IPS-20b (cell line): ENCODE measurements around the gene MYBBP1A.
A peak's percentile ranks its signal among the peaks of the same experiment; 100 is the strongest.
"Not testable (repeated sequence)": the region's sequence is repeated elsewhere in the genome, so short reads cannot be mapped to it uniquely, and the experiment has no call there.

Experiments used
- H3K27ac ChIP-seq: one replicate; pipeline ENCODE4 v1.5.1; 2013; ENCODE audit warnings: low read length
- H3K27me3 ChIP-seq: 2 replicates; pipeline ENCODE4 v1.6.1; 2013; ENCODE audit warnings: mild to moderate bottlenecking, low read length, inconsistent platforms; ENCODE audit not compliant: insufficient read depth
- H3K36me3 ChIP-seq: 2 replicates; pipeline ENCODE4 v1.6.1; 2013; ENCODE audit warnings: low read depth, mild to moderate bottlenecking, inconsistent platforms, low read length, moderate library complexity; ENCODE audit not compliant: insufficient read depth
- H3K4me1 ChIP-seq: 2 replicates; pipeline ENCODE4 v1.6.1; 2013; ENCODE audit warnings: mild to moderate bottlenecking, control low read depth, inconsistent platforms, low read length, moderate library complexity; ENCODE audit not compliant: insufficient read depth
- H3K4me3 ChIP-seq: 2 replicates; pipeline ENCODE4 v1.5.1; 2013; ENCODE audit warnings: mild to moderate bottlenecking, low read length, inconsistent platforms
- H3K9ac ChIP-seq: 2 replicates; pipeline ENCODE4 v1.6.1; 2013; ENCODE audit warnings: low read depth, mild to moderate bottlenecking, inconsistent platforms, low read length, moderate library complexity
- H3K9me3 ChIP-seq: 2 replicates; pipeline ENCODE4 v1.6.1; 2013; ENCODE audit warnings: mild to moderate bottlenecking, low read depth, low read length, inconsistent platforms; ENCODE audit not compliant: insufficient read depth

Gene MYBBP1A

GRCh38 chr17:4596636-4597380 lies 41.6 kb upstream of the MYBBP1A start:
- Histone ChIP-seq H3K9ac (no peak overlapping the region), H3K4me3 (no peak overlapping the region), H3K36me3 (no peaks in the 10 kb centered on the region), H3K9me3 (no peaks in the 10 kb centered on the region), H3K27me3 (no peaks in the 10 kb centered on the region), H3K4me1 (peaks cover 15% of the 10 kb centered on the region; the same call in 1 of the 2 replicates), H3K27ac (no peak overlapping the region)

GRCh38 chr17:4595685-4596342 lies 40.6 kb upstream of the MYBBP1A start:
- H3K36me3 ChIP-seq, H3K9ac ChIP-seq, H3K4me3 ChIP-seq, H3K9me3 ChIP-seq, H3K27me3 ChIP-seq, H3K27ac ChIP-seq: not testable (repeated sequence)
- peaks cover 14% of the 10 kb centered on the region; the same call in 1 of the 2 replicates for H3K4me1 ChIP-seq

GRCh38 chr17:4594931-4595684 lies 39.9 kb upstream of the MYBBP1A start:
- no peaks in the 10 kb centered on the region for H3K9me3 ChIP-seq
- no peaks in the 10 kb centered on the region for H3K36me3 ChIP-seq
- peak overlapping the region; percentile 37; the same call in 1 of the 2 replicates for H3K9ac ChIP-seq
- no peak overlapping the region for H3K27ac ChIP-seq
- H3K27me3 ChIP-seq = no peaks in the 10 kb centered on the region
- no peak overlapping the region for H3K4me3 ChIP-seq
- peaks cover 8% of the 10 kb centered on the region; the same call in 1 of the 2 replicates for H3K4me1 ChIP-seq

GRCh38 chr17:4594406-4594805 lies 39.2 kb upstream of the MYBBP1A start:
- H3K4me3 ChIP-seq = no peak overlapping the region
- H3K27ac ChIP-seq = no peak overlapping the region
- H3K4me1 ChIP-seq = peaks cover 3% of the 10 kb centered on the region; the same call in 1 of the 2 replicates
- H3K9ac ChIP-seq = no peak overlapping the region
- no peaks in the 10 kb centered on the region for H3K27me3 ChIP-seq
- H3K36me3 ChIP-seq = no peaks in the 10 kb centered on the region
- H3K9me3 ChIP-seq = no peaks in the 10 kb centered on the region

GRCh38 chr17:4593021-4593421 lies 37.8 kb upstream of the MYBBP1A start:
- H3K9ac ChIP-seq = no peak overlapping the region
- H3K9me3 ChIP-seq = no peaks in the 10 kb centered on the region
- no peaks in the 10 kb centered on the region for H3K27me3 ChIP-seq
- H3K36me3 ChIP-seq = no peaks in the 10 kb centered on the region
- no peak overlapping the region for H3K4me3 ChIP-seq
- no peaks in the 10 kb centered on the region for H3K4me1 ChIP-seq
- no peak overlapping the region for H3K27ac ChIP-seq

GRCh38 chr17:4592240-4593005 lies 37.2 kb upstream of the MYBBP1A start:
- Histone ChIP-seq H3K4me3 (no peak overlapping the region), H3K36me3 (no peaks in the 10 kb centered on the region), H3K9me3 (no peaks in the 10 kb centered on the region), H3K27me3 (peaks cover 3% of the 10 kb centered on the region; the same call in 1 of the 2 replicates), H3K9ac (no peak overlapping the region), H3K4me1 (no peaks in the 10 kb centered on the region), H3K27ac (no peak overlapping the region)

- H3K36me3 ChIP-seq = no peaks in the 10 kb centered on the region
- no peak overlapping the region for H3K4me3 ChIP-seq
- no peak overlapping the region for H3K27ac ChIP-seq
- peaks cover 12% of the 10 kb centered on the region for H3K27me3 ChIP-seq
- no peak overlapping the region for H3K9ac ChIP-seq
- H3K9me3 ChIP-seq = no peaks in the 10 kb centered on the region
- no peaks in the 10 kb centered on the region for H3K4me1 ChIP-seq
Measured at GRCh38 chr17:4591529-4591928, 36.3 kb upstream of the MYBBP1A start.

GRCh38 chr17:4590981-4591453 lies 35.8 kb upstream of the MYBBP1A start:
- H3K4me1 ChIP-seq = no peaks in the 10 kb centered on the region
- peaks cover 17% of the 10 kb centered on the region for H3K27me3 ChIP-seq
- H3K9ac ChIP-seq = no peak overlapping the region
- H3K4me3 ChIP-seq = no peak overlapping the region
- H3K27ac ChIP-seq = no peak overlapping the region
- no peaks in the 10 kb centered on the region for H3K9me3 ChIP-seq
- no peaks in the 10 kb centered on the region for H3K36me3 ChIP-seq

- not testable (repeated sequence) for H3K4me3 ChIP-seq, H3K9me3 ChIP-seq, H3K4me1 ChIP-seq, H3K36me3 ChIP-seq, H3K27ac ChIP-seq, H3K9ac ChIP-seq
- H3K27me3 ChIP-seq = peaks cover 26% of the 10 kb centered on the region
Measured at GRCh38 chr17:4590042-4590441, 34.9 kb upstream of the MYBBP1A start.

- Histone ChIP-seq H3K27ac (no peak overlapping the region), H3K9ac (no peak overlapping the region), H3K4me3 (no peak overlapping the region), H3K4me1 (no peaks in the 10 kb centered on the region; the same call in 1 of the 2 replicates), H3K9me3 (no peaks in the 10 kb centered on the region), H3K27me3 (peaks cover 36% of the 10 kb centered on the region), H3K36me3 (no peaks in the 10 kb centered on the region)
Measured at GRCh38 chr17:4588898-4589625, 33.9 kb upstream of the MYBBP1A start.
